GM21360 (cell line): Measurements from ENCODE around the gene PALM2AKAP2.

Experiments used
- ATAC-seq: cut with Tn5 transposase; IDR thresholded peaks from one replicate; pipeline ENCODE4 v1.9.1; 2021; ENCODE audit warnings: mild to moderate bottlenecking, moderate library complexity; ENCODE audit not compliant: unreplicated experiment

The PALM2AKAP2 gene

GRCh38 chr9:109779711-109780452, at the start of gene PALM2AKAP2:
TSS of gene PALM2AKAP2 (plus strand) at chr9:109780198. CDS start at chr9:109780489, 291 bp downstream.
- ATAC-seq, result no peak

- no peak for ATAC-seq
These were observed 49.8 kb upstream of the PALM2AKAP2 start for GRCh38 chr9:109730228-109730627.

- ATAC-seq, result no peak
These were observed 46.3 kb upstream of the PALM2AKAP2 start for GRCh38 chr9:109733690-109734089.

- ATAC-seq, result no peak
These were observed 45.2 kb upstream of the PALM2AKAP2 start for GRCh38 chr9:109734814-109735213.

- no peak for ATAC-seq
These were observed 44.2 kb upstream of the PALM2AKAP2 start for GRCh38 chr9:109735801-109736200.

GRCh38 chr9:109737295-109737694, 42.7 kb upstream of the PALM2AKAP2 start:
- no peak for ATAC-seq

- no peak for ATAC-seq
These were observed 40.2 kb upstream of the PALM2AKAP2 start for GRCh38 chr9:109739760-109740159.

- ATAC-seq, result no peak
These were observed 37.1 kb upstream of the PALM2AKAP2 start for GRCh38 chr9:109742776-109743348.

GRCh38 chr9:109743696-109744095, 36.3 kb upstream of the PALM2AKAP2 start:
- no peak for ATAC-seq

GRCh38 chr9:109745335-109746283, 34.4 kb upstream of the PALM2AKAP2 start:
- no peak for ATAC-seq

GRCh38 chr9:109751253-109751652, 28.7 kb upstream of the PALM2AKAP2 start:
- ATAC-seq, result no peak

- no peak for ATAC-seq
These were observed 26.7 kb upstream of the PALM2AKAP2 start for GRCh38 chr9:109753308-109753707.

GRCh38 chr9:109755040-109755439, 25.0 kb upstream of the PALM2AKAP2 start:
- no peak for ATAC-seq

- ATAC-seq, result no peak
These were observed 20.4 kb upstream of the PALM2AKAP2 start for GRCh38 chr9:109759589-109759988.

- ATAC-seq, result no peak
These were observed 14.7 kb upstream of the PALM2AKAP2 start for GRCh38 chr9:109765278-109765677.

- ATAC-seq, result no peak
These were observed 14.2 kb upstream of the PALM2AKAP2 start for GRCh38 chr9:109765830-109766229.

GRCh38 chr9:109766351-109766750, 13.6 kb upstream of the PALM2AKAP2 start:
- no peak for ATAC-seq

- ATAC-seq, result no peak
These were observed 12.6 kb upstream of the PALM2AKAP2 start for GRCh38 chr9:109767404-109767803.

- no peak for ATAC-seq
These were observed 12.2 kb upstream of the PALM2AKAP2 start for GRCh38 chr9:109767814-109768213.

GRCh38 chr9:109769250-109769649, 10.7 kb upstream of the PALM2AKAP2 start:
- ATAC-seq, result no peak

GRCh38 chr9:109770101-109770500, 9.9 kb upstream of the PALM2AKAP2 start:
- ATAC-seq, result no peak
